Islet precursor cell (in vitro differentiated cells): ENCODE results near the gene RARA.
"Not testable (repeated sequence)": the region's sequence is repeated elsewhere in the genome, so short reads cannot be mapped to it uniquely, and the experiment has no call there.

Experiments
- DNase-seq: peaks from one replicate; pipeline ENCODE4 v3.0.0-alpha.2; 2018

RARA gene

GRCh38 chr17:40361063-40361924 is 52.3 kb downstream of the RARA start:
- DNase-seq = peak; percentile 52

- DNase-seq = peak; percentile 48
These were observed 53.1 kb downstream of the RARA start for GRCh38 chr17:40361925-40362695.

GRCh38 chr17:40362696-40363110 is 53.7 kb downstream of the RARA start:
- peak; percentile 97 for DNase-seq

GRCh38 chr17:40363111-40363827 is 54.3 kb downstream of the RARA start:
- DNase-seq = peak; percentile 81

GRCh38 chr17:40364121-40364861 is 55.3 kb downstream of the RARA start, which contains the start of gene GJD3:
TSS of gene GJD3 (minus strand) at chr17:40364737. CDS start at chr17:40363815, 922 bp downstream.
- no peak for DNase-seq

- DNase-seq = no peak
These were observed 55.9 kb downstream of the RARA start for GRCh38 chr17:40364906-40365305.

GRCh38 chr17:40366076-40366860 is 57.3 kb downstream of the RARA start:
- peak; percentile 55 for DNase-seq

- peak; percentile 50 for DNase-seq
These were observed 58.0 kb downstream of the RARA start for GRCh38 chr17:40366861-40367518.

GRCh38 chr17:40367728-40368127 is 58.7 kb downstream of the RARA start:
- DNase-seq = peak; percentile 32

- peak; percentile 43 for DNase-seq
These were observed 60.9 kb downstream of the RARA start for GRCh38 chr17:40369923-40370322.

GRCh38 chr17:40371261-40371929 is 62.4 kb downstream of the RARA start:
- DNase-seq = peak; percentile 46

- peak; percentile 36 for DNase-seq
These were observed 63.1 kb downstream of the RARA start for GRCh38 chr17:40372031-40372430.

GRCh38 chr17:40372644-40373043 is 63.7 kb downstream of the RARA start:
- DNase-seq = peak; percentile 44

- no peak for DNase-seq
These were observed 64.3 kb downstream of the RARA start for GRCh38 chr17:40373324-40373723.

- peak; percentile 11 for DNase-seq
These were observed 65.0 kb downstream of the RARA start for GRCh38 chr17:40373999-40374398.

- DNase-seq = peak; percentile 39
These were observed 66.0 kb downstream of the RARA start for GRCh38 chr17:40374821-40375498.

GRCh38 chr17:40375786-40376185 is 66.8 kb downstream of the RARA start:
- DNase-seq = peak; percentile 45

- not testable (repeated sequence) for DNase-seq
These were observed 67.6 kb downstream of the RARA start for GRCh38 chr17:40376541-40376940.

- DNase-seq = no peak
These were observed 68.9 kb downstream of the RARA start for GRCh38 chr17:40377832-40378231.

- no peak for DNase-seq
These were observed 70.0 kb downstream of the RARA start for GRCh38 chr17:40378966-40379365.
